Stimulated activated CD4-positive, alpha-beta T cell treated with anti-CD3 and anti-CD28 coated beads, Interleukin-15, amount 100 ng/mL, for 24 hours (primary cell): Measurements from ENCODE around the gene ARHGEF28.

Experiments used
- DNase-seq: peaks from one replicate; pipeline ENCODE4 v3.0.0-alpha.2; 2020

Gene ARHGEF28

DNA sequence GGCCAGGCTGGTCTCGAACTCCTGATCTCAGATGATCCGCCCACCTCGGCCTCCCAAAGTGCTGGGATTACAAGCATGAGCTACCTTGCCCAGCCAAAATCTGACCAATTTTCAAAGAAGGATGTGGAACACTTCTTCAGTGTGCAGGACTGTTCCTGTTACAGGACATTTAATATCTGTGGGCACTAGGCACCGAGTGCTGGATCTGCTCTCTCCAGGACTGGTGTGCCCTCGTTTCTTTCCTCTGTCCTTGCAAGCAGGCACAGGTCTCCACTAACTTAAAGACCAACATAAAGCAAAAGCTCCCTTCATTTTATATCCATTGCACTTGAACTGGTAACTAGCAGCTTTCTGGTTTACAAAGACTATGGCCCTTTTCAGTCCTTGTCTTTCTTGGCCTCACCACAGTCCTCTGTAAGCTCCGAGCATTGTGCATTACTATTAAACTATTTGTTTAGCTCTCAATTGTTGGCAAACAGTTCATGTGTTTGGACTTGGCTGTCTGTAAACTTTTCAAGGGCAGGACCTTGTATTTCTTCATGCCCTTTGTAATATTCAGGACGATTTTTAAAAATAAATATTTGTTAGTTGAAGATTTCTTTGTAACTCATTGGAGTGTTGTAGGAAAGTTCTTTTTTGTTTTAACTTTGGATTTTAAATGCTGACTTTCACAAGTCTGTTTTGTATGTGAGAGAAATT lies 37.3 kb downstream of the ARHGEF28 start:
- DNase-seq: no peak

DNA sequence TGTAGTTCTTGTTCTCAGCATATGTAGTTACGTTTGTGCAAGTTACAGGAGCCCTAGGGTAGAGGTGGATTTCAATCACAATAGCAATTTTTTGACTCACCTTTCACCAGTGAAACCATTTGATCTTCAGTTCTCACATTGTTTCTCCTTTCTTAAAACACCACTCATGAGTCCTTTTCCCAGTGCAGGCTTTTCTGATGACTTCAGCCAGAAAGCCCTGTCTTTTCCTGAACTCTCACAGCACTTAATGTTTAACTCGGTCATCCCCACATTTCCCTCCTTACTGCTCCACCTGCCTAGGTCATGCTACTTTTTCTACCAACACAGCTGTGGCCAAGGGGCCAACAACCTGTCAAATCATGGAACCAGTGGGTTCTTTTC lies 37.9 kb downstream of the ARHGEF28 start:
- DNase-seq: no peak

DNA sequence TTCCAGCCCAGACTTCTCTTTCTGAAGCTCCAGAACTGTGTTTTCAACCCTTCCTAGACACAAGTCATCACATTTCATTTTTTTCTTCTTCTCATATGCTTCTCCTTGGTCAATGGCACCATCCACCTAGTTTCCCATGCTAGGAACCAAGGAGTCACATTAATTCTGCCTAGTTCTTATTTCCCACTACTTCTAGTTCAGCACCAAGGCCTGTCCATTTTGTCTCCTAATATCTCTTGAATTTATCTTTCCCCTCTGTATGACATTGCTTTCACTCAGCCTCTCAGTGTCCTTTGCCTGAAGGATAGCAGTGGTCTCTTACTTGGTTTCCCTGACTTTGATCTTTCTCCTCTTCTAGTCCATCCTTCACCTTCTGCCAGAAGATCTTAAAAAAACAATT lies 38.8 kb downstream of the ARHGEF28 start:
- no peak for DNase-seq

DNA sequence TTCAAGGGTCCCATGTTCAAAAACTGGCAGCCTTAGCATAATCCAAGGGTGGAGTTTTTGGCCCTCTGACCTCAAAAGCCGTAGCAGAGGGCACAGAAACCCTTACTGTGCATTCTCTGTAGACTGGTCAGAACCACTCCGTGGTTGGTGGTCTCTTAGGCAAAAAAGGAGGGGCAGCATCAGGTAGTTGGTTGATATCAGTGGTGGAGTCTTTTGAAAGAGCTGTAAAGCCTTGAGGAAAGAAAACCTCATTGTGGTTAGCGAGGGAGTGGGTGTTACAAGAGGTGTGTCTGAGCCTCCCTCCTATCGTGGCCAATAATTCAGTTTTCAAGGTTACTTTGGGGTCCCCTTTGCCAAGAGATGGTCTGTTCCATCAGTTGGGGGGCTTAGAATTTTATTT lies 40.9 kb downstream of the ARHGEF28 start:
- no peak for DNase-seq

DNA sequence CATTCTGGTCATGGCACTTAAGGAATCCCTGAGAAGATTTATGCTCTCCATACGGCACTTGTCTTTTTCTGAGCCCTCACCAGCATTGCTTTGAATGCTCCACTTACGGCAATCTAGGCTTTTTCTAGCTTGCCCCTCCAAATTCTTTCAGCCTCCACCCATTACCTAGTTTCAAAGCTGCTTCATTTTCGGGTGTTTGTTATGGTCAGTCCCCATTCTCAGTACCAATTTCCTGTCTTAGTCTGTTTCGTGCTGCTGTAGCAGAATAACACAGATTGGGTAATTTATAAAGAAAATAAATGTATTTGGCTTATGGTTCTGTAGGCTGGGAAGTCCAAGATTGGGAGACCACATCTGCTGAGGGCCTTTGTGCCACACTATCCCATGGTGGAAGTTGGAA lies 42.0 kb downstream of the ARHGEF28 start:
- DNase-seq: no peak

DNA sequence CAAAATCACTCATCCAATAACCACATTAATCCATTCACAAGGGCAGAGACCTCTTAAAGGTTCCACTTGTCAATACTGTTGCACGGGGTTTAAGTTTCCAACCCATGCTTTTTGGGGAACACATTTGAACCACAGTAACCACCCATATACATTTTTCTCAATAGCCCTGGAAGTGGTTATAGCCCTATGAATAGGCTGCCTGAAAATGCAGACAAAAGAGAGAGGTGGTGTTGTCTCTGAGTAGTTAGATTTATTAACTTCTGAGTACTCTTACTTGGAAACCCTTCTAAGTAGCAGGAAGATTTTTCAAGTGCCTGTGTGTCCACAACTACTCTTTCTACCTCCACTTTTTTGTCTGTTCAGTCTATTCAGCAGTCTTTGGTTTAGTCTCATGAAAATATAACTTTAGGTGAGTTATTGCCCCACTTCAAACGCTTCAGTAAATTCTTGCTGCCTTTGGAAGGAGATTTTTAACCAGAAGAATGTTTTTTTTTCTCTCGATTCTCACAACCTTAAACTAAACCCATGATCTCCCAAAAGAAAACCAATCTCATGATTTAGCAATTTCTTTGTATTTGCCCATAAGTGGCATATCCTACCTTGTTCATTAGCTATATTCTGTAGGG lies 42.6 kb downstream of the ARHGEF28 start:
- DNase-seq: no peak

DNA sequence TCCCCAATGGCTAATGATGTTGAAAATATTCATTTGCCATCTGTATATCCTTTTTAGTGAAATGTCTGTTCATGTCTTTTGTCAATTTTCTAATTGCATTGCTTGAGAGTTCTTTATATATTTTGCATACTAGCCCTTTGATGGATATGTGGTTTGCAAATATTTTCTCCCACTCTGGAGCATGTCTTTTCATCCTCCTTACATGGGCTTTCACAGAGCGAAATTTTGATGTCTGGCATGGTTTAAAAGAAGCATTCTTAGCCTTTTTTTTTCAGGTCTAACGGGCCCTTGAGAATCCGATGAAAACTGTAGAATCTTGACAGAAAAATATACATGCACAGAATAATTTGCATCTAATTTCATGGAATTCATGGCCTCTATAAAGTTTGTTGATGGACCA lies 44.7 kb downstream of the ARHGEF28 start:
- DNase-seq: no peak

DNA sequence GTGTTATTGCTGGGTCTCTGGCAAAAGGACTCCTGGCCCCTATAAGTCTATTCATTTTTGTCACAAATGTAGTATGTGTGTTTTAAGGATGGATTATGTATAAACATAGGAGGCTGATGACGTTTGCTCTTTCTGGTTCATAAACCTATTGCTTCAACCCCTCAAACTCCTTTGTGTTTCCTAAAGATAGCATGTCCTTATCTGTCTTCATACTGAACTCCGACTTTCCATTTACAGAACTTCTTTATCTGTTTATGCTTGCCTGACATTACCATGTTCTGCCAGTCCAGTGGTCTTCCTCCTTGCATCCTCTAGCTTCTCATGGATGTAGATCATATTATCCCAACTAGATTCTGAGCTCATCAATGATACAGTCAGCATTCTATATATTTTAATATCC lies 46.1 kb downstream of the ARHGEF28 start:
- no peak for DNase-seq

DNA sequence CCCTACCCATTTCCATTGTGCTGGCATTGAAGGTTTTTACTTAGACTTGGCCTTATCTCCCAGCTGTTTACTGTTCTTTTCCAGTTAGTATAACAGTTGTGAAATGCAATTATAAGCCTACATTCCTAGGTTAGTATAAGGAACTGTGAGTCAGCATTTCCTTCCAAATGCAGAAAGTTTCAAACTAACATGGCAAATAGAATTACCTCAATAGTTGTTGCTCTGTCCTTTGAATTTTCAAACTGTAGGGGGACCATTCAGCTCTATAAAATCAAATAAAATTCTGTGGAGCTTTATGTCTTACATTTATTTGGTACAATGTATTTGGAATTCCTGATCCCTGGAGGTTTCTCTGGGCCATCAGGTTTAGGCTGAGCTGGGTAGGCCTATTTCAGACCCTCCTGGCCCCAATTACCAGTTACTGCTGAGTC lies 47.2 kb downstream of the ARHGEF28 start:
- DNase-seq: no peak

DNA sequence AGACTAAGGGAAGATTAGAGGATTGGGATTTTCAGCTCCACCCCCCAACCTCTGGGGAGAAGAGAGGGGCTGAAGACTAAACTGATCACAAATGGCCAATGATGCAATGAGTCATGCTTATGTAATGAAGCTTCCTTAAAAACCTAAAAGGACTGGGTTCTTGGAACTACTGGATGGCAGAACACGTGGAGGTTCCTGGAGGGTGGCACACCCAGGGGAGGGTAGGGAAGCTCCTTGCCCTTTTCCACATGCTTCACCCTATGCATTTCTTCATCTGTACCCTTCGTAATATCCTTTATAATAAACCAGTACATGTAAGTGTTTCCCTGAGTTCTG lies 48.6 kb downstream of the ARHGEF28 start:
- no peak for DNase-seq

DNA sequence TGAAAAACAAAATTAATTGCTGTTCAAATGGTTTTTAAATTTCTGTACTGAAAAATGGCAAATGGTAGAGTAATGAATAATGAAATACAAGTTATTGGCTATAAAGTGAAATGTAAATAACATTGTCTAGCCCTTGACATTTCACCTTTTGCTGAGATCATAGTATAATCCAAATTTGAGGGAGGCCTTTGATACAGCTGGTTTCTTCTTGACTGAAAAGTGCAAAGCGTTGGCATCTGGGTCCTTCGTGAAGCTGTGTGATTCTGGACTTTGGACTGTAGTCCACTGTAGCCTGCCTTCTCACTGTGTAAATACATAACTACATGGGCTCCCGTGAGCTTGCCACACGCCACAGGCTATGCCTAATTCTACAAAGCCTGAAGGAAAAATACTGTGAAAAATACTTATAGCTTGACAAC lies 52.3 kb downstream of the ARHGEF28 start:
- no peak for DNase-seq

DNA sequence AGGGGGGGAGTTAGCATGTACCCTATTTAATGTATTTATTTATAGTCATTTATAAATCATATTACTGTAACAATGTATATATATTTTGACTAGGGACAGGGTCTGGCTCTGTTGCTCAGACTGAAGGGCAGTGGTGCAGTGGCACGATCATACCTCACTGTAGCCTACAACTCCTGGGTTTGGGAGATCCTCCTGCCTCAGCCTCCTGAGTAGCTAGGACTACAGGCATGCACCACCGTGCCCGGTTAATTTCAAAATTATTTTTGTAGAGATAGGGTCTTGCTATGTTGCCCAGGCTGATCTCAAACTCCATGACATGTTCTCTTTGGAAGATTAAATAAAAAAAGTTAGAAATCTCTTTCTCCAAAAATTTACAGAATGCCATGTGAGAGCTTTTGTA lies 52.8 kb downstream of the ARHGEF28 start:
- DNase-seq: no peak

DNA sequence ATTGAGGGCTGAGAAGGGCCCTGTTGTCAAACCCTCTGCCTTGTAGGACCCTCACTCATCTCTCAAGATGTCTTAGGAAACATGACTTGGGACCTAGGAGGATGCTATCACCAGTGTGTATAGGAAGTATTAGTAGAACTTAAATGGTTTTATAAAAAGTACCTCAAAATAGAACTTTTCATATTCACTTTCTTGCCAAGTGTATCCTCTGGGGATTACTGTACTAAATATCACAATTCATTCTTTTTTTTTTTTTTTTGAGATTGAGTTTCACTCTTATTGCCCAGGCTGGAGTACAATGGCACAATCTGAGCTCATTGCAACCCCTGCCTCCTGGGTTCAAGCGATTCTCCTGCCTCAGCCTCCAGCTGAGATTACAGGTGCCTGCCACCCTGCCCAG lies 56.2 kb downstream of the ARHGEF28 start:
- DNase-seq: no peak

DNA sequence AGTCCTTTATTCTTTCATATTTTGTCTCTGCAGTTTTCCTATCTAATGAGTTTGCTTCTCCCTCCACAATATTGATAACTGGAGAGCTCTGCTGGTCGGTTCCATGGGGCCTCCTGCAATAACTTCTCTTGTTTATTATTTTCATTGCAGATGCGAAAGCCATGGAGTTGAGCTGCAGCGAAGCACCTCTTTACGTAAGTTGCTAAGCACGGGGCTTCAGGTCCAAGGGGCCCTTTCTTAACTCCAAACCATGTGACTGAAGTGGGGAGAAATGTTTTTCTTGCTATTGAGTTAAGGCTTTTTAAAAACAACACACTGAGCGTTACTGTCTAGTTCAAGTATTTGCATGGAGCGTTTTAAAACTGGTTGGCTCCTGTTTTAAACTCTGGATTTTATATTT lies 58.7 kb downstream of the ARHGEF28 start:
- no peak for DNase-seq

DNA sequence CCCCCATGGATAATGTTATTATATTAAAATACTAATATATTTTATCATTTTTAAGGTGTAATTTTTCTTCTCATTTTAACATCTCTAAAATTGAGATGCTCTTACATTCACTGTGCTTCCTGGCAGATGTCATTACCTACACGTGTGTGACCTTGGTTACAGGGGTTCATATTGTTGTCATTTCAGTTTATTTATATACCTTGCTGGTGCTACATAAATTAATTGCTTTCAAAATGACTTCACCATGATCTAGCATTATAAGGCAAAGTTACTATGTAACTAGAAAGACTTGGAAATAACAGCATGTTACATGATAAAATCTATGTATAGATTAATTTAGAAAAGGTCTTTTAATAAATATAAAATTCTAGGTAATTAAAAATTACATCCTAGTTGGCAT lies 60.9 kb downstream of the ARHGEF28 start:
- no peak for DNase-seq

DNA sequence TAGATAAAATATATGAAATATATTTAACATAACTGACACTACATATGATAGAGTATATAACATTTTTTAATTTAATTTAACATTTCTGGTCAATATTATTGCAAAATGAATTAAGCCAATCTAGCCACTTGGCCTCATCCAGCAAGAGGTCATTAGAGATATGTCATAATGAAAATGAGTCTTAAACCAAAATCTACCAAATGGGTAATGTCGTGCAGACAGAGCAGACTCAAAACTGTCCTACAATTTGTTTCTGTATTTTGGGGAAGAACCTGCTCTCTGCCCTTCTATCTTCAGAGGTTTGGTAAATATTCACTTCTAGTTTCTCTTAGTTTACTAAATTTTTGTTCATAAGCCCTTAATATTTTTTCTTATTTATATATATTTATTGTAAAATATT lies 61.4 kb downstream of the ARHGEF28 start:
- DNase-seq: no peak

DNA sequence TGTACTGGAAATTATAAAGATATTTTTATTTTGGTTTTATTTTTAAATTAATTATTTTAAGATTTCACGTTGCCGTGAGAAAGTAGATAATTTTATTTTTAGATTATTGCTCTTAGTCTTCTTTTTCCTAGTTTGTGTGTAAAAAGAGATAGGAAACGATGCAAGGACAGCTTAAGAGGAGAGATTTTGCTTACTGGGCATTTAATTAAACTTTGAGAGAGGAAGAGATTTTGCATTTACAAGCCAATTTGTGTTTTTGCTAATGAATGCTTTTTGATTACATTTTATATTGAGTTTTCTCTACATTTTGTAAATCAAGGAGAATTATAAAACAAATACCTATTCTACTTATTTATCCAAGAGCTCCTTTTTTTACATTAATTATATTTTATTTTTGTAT lies 64.0 kb downstream of the ARHGEF28 start:
- DNase-seq: no peak

DNA sequence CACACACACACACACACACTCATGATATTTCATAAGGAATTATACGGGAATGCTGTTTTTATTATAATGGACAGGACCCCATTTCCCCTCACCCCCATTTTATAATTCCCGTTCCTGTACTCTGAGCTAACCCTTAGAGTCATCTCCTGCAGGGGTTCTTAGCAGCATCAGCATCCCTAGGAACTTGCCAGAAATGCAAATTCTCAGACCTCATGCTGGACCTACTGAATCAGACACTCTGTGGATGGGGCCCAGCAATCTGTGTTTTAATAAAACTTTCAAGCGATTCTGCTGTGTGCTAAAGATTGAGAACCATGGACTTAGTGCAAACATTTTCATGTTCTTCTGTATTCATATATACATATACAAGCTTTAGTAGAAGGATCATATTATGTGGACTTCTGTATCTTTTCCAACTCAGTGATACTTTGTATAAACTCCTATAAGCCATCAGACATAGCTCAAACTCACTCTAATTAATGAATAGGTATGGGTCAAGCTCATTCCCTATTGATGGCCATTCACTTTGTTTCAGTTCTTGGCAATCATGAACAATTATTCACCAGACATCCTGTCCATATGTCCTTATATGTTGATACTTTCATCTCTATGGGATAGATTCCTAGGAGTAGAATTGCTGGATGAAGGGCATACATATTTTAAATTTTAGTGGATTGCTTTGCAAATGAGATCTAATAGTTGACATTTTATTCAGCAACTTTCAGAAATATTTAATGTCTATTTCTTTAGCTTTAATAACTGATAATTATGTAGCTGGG lies 65.5 kb downstream of the ARHGEF28 start:
- DNase-seq: no peak

DNA sequence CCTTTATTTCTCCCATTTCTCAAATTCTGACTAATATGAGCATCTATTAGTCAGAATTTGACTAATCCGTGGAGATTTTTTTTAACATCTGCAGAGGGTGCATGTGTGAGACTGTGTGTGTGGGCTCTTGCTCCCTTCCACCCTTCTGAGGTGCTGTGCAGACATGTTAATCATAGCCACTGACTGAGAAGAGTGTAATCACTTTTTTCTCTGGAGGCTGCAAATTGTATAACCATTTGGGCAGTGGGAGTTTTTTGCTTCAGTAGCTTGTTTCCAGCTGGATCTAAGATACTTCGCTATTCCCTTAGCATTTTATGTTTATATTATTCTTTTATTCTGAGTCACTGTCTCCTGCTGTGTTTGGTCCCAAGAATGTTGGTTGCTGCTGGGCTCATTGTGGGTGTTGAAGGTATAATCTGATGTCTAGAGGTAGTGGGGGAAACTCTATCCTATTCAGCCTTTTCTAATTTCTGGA lies 66.2 kb downstream of the ARHGEF28 start:
- no peak for DNase-seq

DNA sequence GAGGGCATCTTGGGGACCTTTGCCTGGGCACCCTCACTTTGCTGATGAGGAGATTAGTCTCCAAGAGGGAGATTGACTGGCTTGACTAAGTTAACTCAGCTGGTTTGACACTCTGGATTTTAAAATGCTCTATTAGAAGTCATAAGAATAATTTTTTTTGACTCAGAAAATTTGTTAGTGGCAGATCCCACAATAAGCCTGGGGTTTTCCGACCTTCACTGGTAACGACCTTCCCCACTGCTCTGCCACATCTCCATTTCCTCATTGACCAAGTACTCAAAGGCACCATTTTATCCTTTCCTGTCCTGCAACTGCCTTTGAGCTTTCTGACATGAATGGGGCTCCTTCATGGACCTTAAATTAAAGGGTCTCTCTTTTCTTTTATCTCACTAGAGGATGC lies 67.0 kb downstream of the ARHGEF28 start:
- DNase-seq: no peak

DNA sequence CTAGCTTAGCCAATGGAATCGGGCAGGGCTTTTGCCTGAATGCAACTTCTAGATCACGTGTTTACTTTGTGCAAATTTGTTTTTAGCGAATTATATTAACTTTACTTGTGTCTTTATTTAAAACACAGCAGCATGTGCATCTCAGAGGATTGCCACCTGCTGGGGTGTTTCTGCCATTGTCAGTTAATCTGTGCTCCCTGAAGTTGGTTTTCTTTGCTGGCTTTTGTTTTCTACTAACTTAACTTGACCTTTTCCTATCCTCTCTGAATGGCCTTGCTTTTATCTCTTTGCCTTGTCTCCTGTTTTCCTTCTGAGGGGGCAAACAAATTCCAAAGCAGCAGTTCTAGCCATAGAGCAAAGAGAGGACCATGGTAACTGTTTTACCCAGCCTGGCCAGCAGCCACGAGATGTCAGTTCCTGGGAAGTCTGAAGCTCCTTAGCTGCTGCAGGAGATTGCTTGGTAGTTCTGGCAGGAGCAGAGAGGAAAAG lies 67.6 kb downstream of the ARHGEF28 start:
- DNase-seq: no peak

DNA sequence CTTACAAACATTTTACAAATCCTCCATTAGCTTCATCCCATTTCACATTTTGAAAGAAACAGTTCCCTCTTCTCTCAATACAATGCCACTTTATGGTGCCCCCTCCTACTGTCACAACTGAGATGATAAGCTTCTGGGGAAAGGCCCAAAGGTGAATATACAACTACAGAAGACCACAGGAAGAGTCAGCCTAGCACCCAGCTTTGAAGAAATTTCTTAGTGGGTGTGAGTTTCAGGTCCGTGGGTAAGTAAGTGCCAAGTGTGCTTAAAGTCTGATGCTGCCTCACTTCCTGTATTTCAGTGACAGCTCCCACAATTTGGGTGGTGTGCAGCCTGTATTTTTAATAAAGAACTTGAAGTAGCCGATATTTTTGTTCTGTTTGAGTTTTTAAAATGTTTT lies 68.1 kb downstream of the ARHGEF28 start:
- DNase-seq: peak; percentile 7

DNA sequence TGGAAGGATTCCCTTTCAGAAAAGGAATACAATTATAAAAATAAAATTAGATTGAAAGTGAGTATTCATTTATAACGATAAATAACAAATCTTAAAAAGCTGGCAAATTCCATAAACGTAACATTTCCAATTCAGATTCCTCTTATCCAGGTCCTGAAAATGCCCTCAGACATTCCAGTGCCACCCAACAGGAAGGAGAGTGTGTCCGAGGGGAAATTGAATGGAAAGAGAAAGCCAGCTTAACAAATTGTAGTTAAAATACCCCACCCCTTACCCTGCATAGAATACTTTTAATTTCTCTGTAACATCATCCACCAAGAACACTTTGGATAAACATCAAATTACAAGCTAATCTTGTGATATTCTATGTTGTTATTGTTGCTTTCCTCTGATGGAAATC lies 72.0 kb downstream of the ARHGEF28 start:
- no peak for DNase-seq

DNA sequence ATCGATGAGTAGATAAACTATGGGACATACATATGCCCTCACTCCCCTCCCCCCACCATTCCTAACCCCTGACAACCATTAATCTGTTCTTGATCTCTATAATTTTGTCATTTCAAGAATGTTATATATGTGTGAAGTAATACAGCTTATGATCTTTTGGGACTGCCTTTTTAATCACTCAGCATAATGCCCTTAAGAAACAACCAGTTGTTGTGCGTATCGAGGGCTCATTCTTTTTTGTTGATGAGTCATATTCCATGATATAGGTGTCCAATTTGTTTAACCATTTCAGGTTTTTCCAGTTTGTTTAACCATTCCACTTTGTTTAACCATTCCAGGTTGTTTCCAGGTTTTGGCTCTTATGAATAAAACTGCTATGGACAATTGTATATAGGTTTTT lies 75.6 kb downstream of the ARHGEF28 start:
- no peak for DNase-seq
